IMR-90 (cell line): ENCODE results near the gene MPRIP. TPM values are rescaled to one million over a fixed set of nuclear protein-coding genes. Genes with fewer than 3 reads are reported as not detected.
A peak's percentile ranks its signal among the peaks of the same experiment; 100 is the strongest.

Experiments
- ATAC-seq: fragments of 200-7000 bp; cut with Tn5 transposase; 2 replicates; pipeline ENCODE4 v1.9.1; 2020; ENCODE audit warnings: low read depth, mild to moderate bottlenecking, moderate library complexity
- BruUV-seq: library from RNA; stranded (reverse); fragments of 400-500 nt; replicated peaks from 2 replicates; lab custom pipeline; 2021; lab: Mats Ljungman, UMichigan
- CTCF ChIA-PET: fragments of 300-600 bp; formaldehyde crosslinking; extraction: SDS; loops from one replicate; lab custom pipeline; 2021; ENCODE audit warnings: antibody characterized with exemption; lab: Yijun Ruan, JAX
- POLR2A ChIA-PET: fragments of 300-600 bp; sonication (Branson Sonifier 250); formaldehyde crosslinking; loops from one replicate; lab custom pipeline; 2022; ENCODE audit warnings: antibody characterized with exemption; ENCODE audit not compliant: unreplicated experiment; lab: Charles Lee
- DNase-seq: peaks from one replicate; pipeline ENCODE4 v3.0.0; 2013
- H2AFZ ChIP-seq: replicated peaks from 2 replicates; pipeline ENCODE3; 2013; ENCODE audit warnings: low read length, mild to moderate bottlenecking; ENCODE audit not compliant: poor library complexity
- H2AK5ac ChIP-seq: 2 replicates; pipeline ENCODE4 v1.6.1; 2013; ENCODE audit warnings: low read depth, low read length, inconsistent platforms
- H2AK9ac ChIP-seq: replicated peaks from 2 replicates; pipeline ENCODE3; 2013; ENCODE audit warnings: mild to moderate bottlenecking, low read depth, low read length, moderate library complexity; ENCODE audit not compliant: poor library complexity
- H2BK120ac ChIP-seq: 2 replicates; pipeline ENCODE4 v1.6.1; 2013; ENCODE audit warnings: low read depth, low read length, inconsistent platforms
- H2BK15ac ChIP-seq: 3 replicates; pipeline ENCODE4 v1.6.1; 2013; ENCODE audit warnings: low read depth, low read length, inconsistent platforms
- H2BK20ac ChIP-seq: 2 replicates; pipeline ENCODE4 v1.6.1; 2013; ENCODE audit warnings: low read depth, mild to moderate bottlenecking, inconsistent platforms, low read length, moderate library complexity
- H2BK5ac ChIP-seq: 2 replicates; pipeline ENCODE4 v1.6.1; 2013; ENCODE audit warnings: mild to moderate bottlenecking, low read depth, low read length, inconsistent platforms; ENCODE audit not compliant: poor library complexity, severe bottlenecking
- H3K14ac ChIP-seq: replicated peaks from 2 replicates; pipeline ENCODE4 v1.6.1; 2013; ENCODE audit warnings: low read depth, low read length, inconsistent platforms
- H3K18ac ChIP-seq: 2 replicates; pipeline ENCODE4 v1.6.1; 2013; ENCODE audit warnings: low read depth, low read length, control low read depth
- H3K23ac ChIP-seq: 2 replicates; pipeline ENCODE4 v1.6.1; 2013; ENCODE audit warnings: low read depth, low read length, inconsistent platforms
- H3K27ac ChIP-seq: 2 replicates; pipeline ENCODE4 v1.5.1; 2013; ENCODE audit warnings: mild to moderate bottlenecking, control low read depth, low read length; ENCODE audit not compliant: insufficient read depth
- H3K27me3 ChIP-seq: 2 replicates; pipeline ENCODE4 v1.6.1; 2013; ENCODE audit warnings: low read length; ENCODE audit not compliant: control insufficient read depth, insufficient read depth
- H3K36me3 ChIP-seq: 2 replicates; pipeline ENCODE4 v1.6.1; 2013; ENCODE audit warnings: low read length, mixed read lengths; ENCODE audit not compliant: control insufficient read depth, insufficient read depth
- H3K4ac ChIP-seq: 2 replicates; pipeline ENCODE4 v1.6.1; 2013; ENCODE audit warnings: low read depth, low read length, inconsistent platforms
- H3K4me1 ChIP-seq: 2 replicates; pipeline ENCODE4 v1.6.1; 2013; ENCODE audit warnings: low read length, mixed read lengths; ENCODE audit not compliant: control insufficient read depth, insufficient read depth
- H3K4me2 ChIP-seq: 2 replicates; pipeline ENCODE4 v1.6.1; 2013; ENCODE audit warnings: low read depth, mild to moderate bottlenecking, control low read depth, low read length, moderate library complexity
- H3K4me3 ChIP-seq: 2 replicates; pipeline ENCODE4 v1.5.1; 2013; ENCODE audit warnings: low read depth, mild to moderate bottlenecking, control low read depth, low read length, moderate library complexity; ENCODE audit not compliant: insufficient read depth
- H3K56ac ChIP-seq: 2 replicates; pipeline ENCODE4 v1.6.1; 2013; ENCODE audit warnings: low read length, inconsistent platforms; ENCODE audit not compliant: insufficient read depth; ENCODE audit errors: extremely low read depth
- H3K79me1 ChIP-seq, 2 experiments: 2 replicates each; pipeline ENCODE4 v1.6.1; 2013; ENCODE audit warnings: low read length in 2 of 2, inconsistent platforms in 1 of 2, low read depth in 1 of 2
- H3K9ac ChIP-seq: 2 replicates; pipeline ENCODE4 v1.6.1; 2013; ENCODE audit warnings: low read depth, low read length, control low read depth
- H3K9me1 ChIP-seq: 2 replicates; pipeline ENCODE4 v1.6.1; 2013; ENCODE audit warnings: low read length, inconsistent platforms; ENCODE audit not compliant: insufficient read depth
- H3K9me3 ChIP-seq: 2 replicates; pipeline ENCODE4 v1.6.1; 2013; ENCODE audit warnings: low read length; ENCODE audit not compliant: control insufficient read depth, insufficient read depth
- H4K20me1 ChIP-seq: 2 replicates; pipeline ENCODE4 v1.6.1; 2013; ENCODE audit warnings: low read length, inconsistent platforms; ENCODE audit not compliant: insufficient read depth
- H4K5ac ChIP-seq: 2 replicates; pipeline ENCODE4 v1.6.1; 2013; ENCODE audit warnings: mild to moderate bottlenecking, low read depth, low read length, control low read depth
- H4K8ac ChIP-seq, 2 experiments: 2 replicates each; pipeline ENCODE4 v1.6.1; 2013; ENCODE audit warnings: low read depth in 2 of 2, low read length in 2 of 2, control low read depth in 1 of 2, inconsistent platforms in 1 of 2
- H4K91ac ChIP-seq: 2 replicates; pipeline ENCODE4 v1.6.1; 2013; ENCODE audit warnings: low read depth, low read length, inconsistent platforms; ENCODE audit not compliant: insufficient read depth
- BHLHE40 ChIP-seq: fragments of 150-350 bp; IDR thresholded peaks from 2 replicates; pipeline ENCODE4 v1.6.1; 2016; ENCODE audit warnings: mild to moderate bottlenecking, low read depth, low read length
- CEBPB ChIP-seq: IDR thresholded peaks from 2 replicates; pipeline ENCODE4 v1.6.1; 2012; ENCODE audit warnings: low read depth, low read length, improper control_type of control experiment
- CHD1 ChIP-seq: IDR thresholded peaks from 2 replicates; pipeline ENCODE4 v1.6.1; 2012; ENCODE audit warnings: low read depth, low read length, improper control_type of control experiment
- CTCF ChIP-seq: conservative IDR thresholded peaks from 2 replicates; pipeline ENCODE4 v1.5.1; 2012; ENCODE audit warnings: mild to moderate bottlenecking, low read depth, low read length, improper control_type of control experiment
- ELK1 ChIP-seq: fragments of 150-350 bp; IDR thresholded peaks from 2 replicates; pipeline ENCODE4 v1.6.1; 2016; ENCODE audit warnings: low read depth, mild to moderate bottlenecking, low read length, moderate library complexity, borderline replicate concordance
- FOS ChIP-seq: fragments of 150-350 bp; IDR thresholded peaks from 2 replicates; pipeline ENCODE4 v1.6.1; 2016; ENCODE audit warnings: low read depth, low read length
- MAFK ChIP-seq: IDR thresholded peaks from 2 replicates; pipeline ENCODE4 v1.6.1; 2012; ENCODE audit warnings: low read depth, low read length, improper control_type of control experiment
- MAZ ChIP-seq: IDR thresholded peaks from 2 replicates; pipeline ENCODE4 v1.6.1; 2012; ENCODE audit warnings: low read depth, mild to moderate bottlenecking, low read length, improper control_type of control experiment, moderate library complexity, borderline replicate concordance
- MXI1 ChIP-seq: IDR thresholded peaks from 2 replicates; pipeline ENCODE4 v1.6.1; 2012; ENCODE audit warnings: low read depth, mild to moderate bottlenecking, low read length, moderate library complexity, borderline replicate concordance
- NFE2L2 ChIP-seq: fragments of 150-350 bp; IDR thresholded peaks from 2 replicates; pipeline ENCODE4 v1.6.1; 2016; ENCODE audit warnings: low read depth, mild to moderate bottlenecking, low read length
- POLR2A ChIP-seq: IDR thresholded peaks from 2 replicates; pipeline ENCODE4 v1.6.1; 2012; ENCODE audit warnings: mild to moderate bottlenecking, low read depth, low read length
- RAD21 ChIP-seq: IDR thresholded peaks from 2 replicates; pipeline ENCODE4 v1.6.1; 2012; ENCODE audit warnings: low read length, improper control_type of control experiment
- RCOR1 ChIP-seq: IDR thresholded peaks from 2 replicates; pipeline ENCODE4 v1.6.1; 2012; ENCODE audit warnings: mild to moderate bottlenecking, low read length, improper control_type of control experiment; ENCODE audit not compliant: insufficient replicate concordance
- RFX5 ChIP-seq: IDR thresholded peaks from 2 replicates; pipeline ENCODE4 v1.8.0; 2012; ENCODE audit warnings: low read depth, mild to moderate bottlenecking, low read length, moderate library complexity
- SMC3 ChIP-seq: fragments of 150-350 bp; IDR thresholded peaks from 2 replicates; pipeline ENCODE4 v1.6.1; 2016; ENCODE audit warnings: low read depth, mild to moderate bottlenecking, antibody characterized with exemption, low read length, moderate library complexity
- WGBS, 2 experiments: methylation state at CpG; one replicate each; pipeline versions ENCODE4 v1.1.5 to v1.1.7; 2013; ENCODE audit warnings: missing lambda C conversion rate in 2 of 2; ENCODE audit not compliant: insufficient read length in 1 of 2; ENCODE audit errors: extremely low coverage in 2 of 2; 5-methylcytosine and 5-hydroxymethylcytosine counted together
- dilution Hi-C: fragments of 300-500 bp; cut with HindIII; formaldehyde crosslinking; loops from one replicate; pipeline ENCODE4 v1.14.3; 2018; ENCODE audit warnings: low sequenced_read_pairs; ENCODE audit not compliant: unreplicated experiment
- in situ Hi-C: fragments of 300-500 bp; cut with MboI; formaldehyde crosslinking; loops from 3 replicates; pipeline ENCODE4 v1.14.3; 2019; ENCODE audit warnings: low sequenced_read_pairs, inconsistent platforms, mixed read lengths
- intact Hi-C: fragments of 100-400 bp; cut with micrococcal nuclease; formaldehyde crosslinking; loops from 2 replicates; pipeline ENCODE4 v1.10.0; 2022
- polyA plus RNA-seq, 3 experiments: library from polyadenylated mRNA; depleted of rRNA; stranded (reverse); fragments of >200 nt; gene quantifications; 2 replicates each; pipeline ENCODE4 v1.2.3, GENCODE V29; 2012; ENCODE audit warnings: low replicate concordance in 1 of 3
- total RNA-seq: library from RNA; depleted of rRNA; stranded (reverse); fragments of >200 nt; gene quantifications from 2 replicates; pipeline ENCODE4 v1.2.3, GENCODE V29; 2012

MPRIP gene
- total and polyA plus RNA-seq, 2 of the 4 experiments (the other 2 are of a cell fraction): 111 to 149 TPM

GRCh38 chr17:17134051-17134956 is 92.0 kb downstream of the MPRIP start:
- no peak overlapping the region for H3K18ac ChIP-seq
- TF ChIP-seq NFE2L2 (no peak), FOS (no peak), CEBPB (no peak), RFX5 (no peak), RCOR1 (no peak), SMC3 (no peak), CHD1 (no peak), CTCF (no peak), POLR2A (no peak), ELK1 (no peak), MXI1 (no peak), RAD21 (no peak), BHLHE40 (no peak), MAFK (no peak), MAZ (no peak)

More at GRCh38 chr17:17134051-17134956, 92.0 kb downstream of the MPRIP start:
- H4K91ac ChIP-seq: no peak overlapping the region
- no peak overlapping the region for H2BK20ac ChIP-seq
- H3K4me1 ChIP-seq: no peaks in the 10 kb centered on the region; the same call in 1 of the 2 replicates
- peaks cover 69% of the 10 kb centered on the region for H3K36me3 ChIP-seq
- no peak overlapping the region for H3K4ac ChIP-seq
- no peak overlapping the region for H2BK120ac ChIP-seq
- dilution Hi-C loops (no loop called here), intact Hi-C loops (no loop called here), in situ Hi-C loops (no loop called here)
- no peak overlapping the region for H2AK5ac ChIP-seq
- no peak overlapping the region for H3K14ac ChIP-seq
- no peak overlapping the region for H3K4me2 ChIP-seq
- DNase-seq (no peak), ATAC-seq (no peak)
- WGBS, 2 experiments: 77% methylated on average over 6 of the region's 14 CpGs; no CpG with 5 or more reads in 1 of the 2 experiments
- ChIA-PET POLR2A (no interaction called here), CTCF (no interaction called here)
- BruUV-seq: no TSS peak
- no peak overlapping the region for H4K5ac ChIP-seq
- H3K9me3 ChIP-seq: no peaks in the 10 kb centered on the region
- H2BK15ac ChIP-seq: no peak overlapping the region
- peaks cover 24 to 58% of the 10 kb centered on the region in 2 experiments for H3K79me1 ChIP-seq
- H3K9me1 ChIP-seq: no peaks in the 10 kb centered on the region; the same call in 1 of the 2 replicates
- no peak overlapping the region for H3K4me3 ChIP-seq
- H2AK9ac ChIP-seq: peak overlapping the region; percentile 45
- H3K27me3 ChIP-seq: no peaks in the 10 kb centered on the region
- H2AFZ ChIP-seq: no peak overlapping the region
- H3K9ac ChIP-seq: no peak overlapping the region
- H4K8ac ChIP-seq: no peak overlapping the region
- no peak overlapping the region for H3K27ac ChIP-seq
- peaks cover 23% of the 10 kb centered on the region for H4K20me1 ChIP-seq
- H3K23ac ChIP-seq: no peak overlapping the region
- H3K56ac ChIP-seq: no peak overlapping the region
- H2BK5ac ChIP-seq: no peak overlapping the region
